VCaP (cell line): ENCODE data around the gene EDNRA.
A peak's percentile ranks its signal among the peaks of the same experiment; 100 is the strongest.

Experiments
- H3K27ac ChIP-seq: fragments of 450-650 bp; 2 replicates; pipeline ENCODE4 v1.5.1; 2017
- TF ChIP-seq, protein P1 (sequence below): fragments of 450-650 bp; conservative IDR thresholded peaks from 2 replicates; pipeline ENCODE4 v1.5.1; 2017; ENCODE audit warnings: mild to moderate bottlenecking, moderate library complexity

Gene EDNRA

DNA sequence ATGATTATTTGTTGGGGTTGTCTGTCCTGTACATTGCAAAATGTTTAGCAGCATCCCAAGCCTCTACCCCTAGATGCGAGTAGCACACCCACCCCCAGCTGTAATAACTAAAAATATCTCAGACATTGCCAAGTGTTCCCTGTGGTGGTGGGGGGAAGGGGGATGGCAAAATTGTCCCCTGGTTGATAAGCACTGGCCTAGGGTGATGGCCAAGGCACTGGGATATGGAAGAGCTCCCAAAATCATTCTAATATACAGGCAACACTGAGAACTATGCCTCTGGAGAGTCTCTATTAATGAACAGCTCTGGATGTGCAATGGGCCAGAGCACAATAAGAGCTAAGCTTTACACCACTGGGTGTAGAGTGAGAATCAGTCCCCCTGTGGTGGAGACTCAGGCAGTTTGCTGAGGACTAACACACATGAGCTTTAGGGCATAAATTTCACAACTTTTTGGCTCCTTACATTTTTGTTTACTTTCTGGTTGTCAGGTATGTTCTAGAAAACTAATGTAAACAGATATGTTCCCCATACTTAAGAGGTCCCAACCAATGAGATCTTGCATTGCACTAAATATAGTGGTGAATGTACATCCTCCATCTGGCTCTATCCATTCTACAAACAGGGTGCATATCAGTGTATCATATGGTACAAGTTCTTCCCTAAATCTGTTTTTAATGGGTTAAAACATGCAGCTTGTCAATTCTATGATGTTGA lies 34.5 kb downstream of the EDNRA start:
- no peak overlapping the region for H3K27ac ChIP-seq
- TF ChIP-seq, protein P1, sequence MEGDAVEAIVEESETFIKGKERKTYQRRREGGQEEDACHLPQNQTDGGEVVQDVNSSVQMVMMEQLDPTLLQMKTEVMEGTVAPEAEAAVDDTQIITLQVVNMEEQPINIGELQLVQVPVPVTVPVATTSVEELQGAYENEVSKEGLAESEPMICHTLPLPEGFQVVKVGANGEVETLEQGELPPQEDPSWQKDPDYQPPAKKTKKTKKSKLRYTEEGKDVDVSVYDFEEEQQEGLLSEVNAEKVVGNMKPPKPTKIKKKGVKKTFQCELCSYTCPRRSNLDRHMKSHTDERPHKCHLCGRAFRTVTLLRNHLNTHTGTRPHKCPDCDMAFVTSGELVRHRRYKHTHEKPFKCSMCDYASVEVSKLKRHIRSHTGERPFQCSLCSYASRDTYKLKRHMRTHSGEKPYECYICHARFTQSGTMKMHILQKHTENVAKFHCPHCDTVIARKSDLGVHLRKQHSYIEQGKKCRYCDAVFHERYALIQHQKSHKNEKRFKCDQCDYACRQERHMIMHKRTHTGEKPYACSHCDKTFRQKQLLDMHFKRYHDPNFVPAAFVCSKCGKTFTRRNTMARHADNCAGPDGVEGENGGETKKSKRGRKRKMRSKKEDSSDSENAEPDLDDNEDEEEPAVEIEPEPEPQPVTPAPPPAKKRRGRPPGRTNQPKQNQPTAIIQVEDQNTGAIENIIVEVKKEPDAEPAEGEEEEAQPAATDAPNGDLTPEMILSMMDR, result no peak

- TF ChIP-seq, protein P1, result no peak
- H3K27ac ChIP-seq, result no peak overlapping the region
These were observed 35.2 kb downstream of the EDNRA start for GRCh38 chr4:147516133-147516532.

DNA sequence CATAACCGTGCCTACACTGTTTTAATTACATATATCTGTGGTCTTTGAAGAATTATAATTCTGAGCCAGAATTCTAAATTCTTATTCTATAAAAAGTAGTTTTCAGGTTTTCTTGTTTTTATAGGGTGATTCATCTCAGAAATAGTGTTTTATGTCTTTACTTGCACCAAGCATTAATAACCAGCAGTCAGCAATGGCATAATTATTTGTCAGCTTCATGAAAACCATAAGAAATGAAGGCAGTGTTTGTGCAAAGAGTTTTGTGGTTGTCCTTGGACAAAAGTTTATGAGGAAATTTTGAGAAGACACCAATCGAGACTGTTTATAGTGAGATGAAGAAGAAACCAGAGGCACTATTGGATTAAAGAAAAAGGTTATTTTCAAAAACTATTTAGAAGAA lies 37.2 kb downstream of the EDNRA start:
- no peak overlapping the region for H3K27ac ChIP-seq
- TF ChIP-seq, protein P1, result no peak

- H3K27ac ChIP-seq, result no peak overlapping the region
- TF ChIP-seq, protein P1, result peak; percentile 94
These were observed 38.2 kb downstream of the EDNRA start for GRCh38 chr4:147518846-147519767.

- TF ChIP-seq, protein P1, result no peak
These were observed 43.7 kb downstream of the EDNRA start for GRCh38 chr4:147524601-147525000.

GRCh38 chr4:147525494-147526271 lies 44.8 kb downstream of the EDNRA start:
- peak overlapping the region; percentile 47; the same call in 1 of the 2 replicates for H3K27ac ChIP-seq
- TF ChIP-seq, protein P1, result no peak

More at GRCh38 chr4:147524601-147525000, 43.7 kb downstream of the EDNRA start:
- H3K27ac ChIP-seq, result peak overlapping the region; percentile 47; the same call in 1 of the 2 replicates
